ENCODE data around the gene CCDC192. TPM values are rescaled to one million over a fixed set of nuclear protein-coding genes. Genes with fewer than 3 reads are reported as not detected.

CCDC192 gene
- total and polyA plus RNA-seq, 2 of the 4 experiments (the other 2 are of a cell fraction), result not detected

DNA sequence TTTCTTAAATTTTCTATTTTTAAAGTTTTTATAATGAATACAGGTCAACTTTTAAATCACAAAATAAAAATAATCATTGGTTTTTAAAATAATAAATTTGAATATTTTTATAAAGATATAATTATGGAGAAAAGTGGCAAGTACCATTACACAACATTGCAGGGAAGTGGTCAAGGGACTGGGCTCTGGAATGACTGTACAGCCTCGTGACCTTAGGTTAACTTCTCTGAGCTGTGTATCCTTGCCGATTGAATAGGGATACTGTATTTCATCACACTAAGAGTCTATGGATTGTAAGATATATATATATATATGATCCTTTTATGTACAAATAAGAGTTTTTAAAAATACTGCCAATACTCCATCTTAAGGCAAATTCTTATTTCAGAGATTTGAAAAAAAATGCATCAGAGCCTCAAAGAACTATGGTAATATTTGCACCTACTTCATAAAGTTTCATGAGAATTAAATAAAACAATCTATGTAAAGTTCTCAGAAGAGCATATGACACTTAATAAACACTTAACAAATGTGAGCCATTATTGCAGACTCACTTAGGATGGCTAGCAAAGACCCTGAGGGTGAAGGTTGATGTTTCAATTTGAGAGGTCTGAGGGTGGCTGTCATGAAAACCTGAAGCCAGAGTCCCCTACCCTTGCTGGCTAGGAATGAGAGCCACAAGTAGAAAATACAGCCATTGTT is 136.5 kb downstream of the CCDC192 start:
- TF ChIP-seq RCOR1 (IDR thresholded peaks at IDR 0.05; ENCODE audit: insufficient replicate concordance, low read length), result no peak
- TF ChIP-seq, protein P1, sequence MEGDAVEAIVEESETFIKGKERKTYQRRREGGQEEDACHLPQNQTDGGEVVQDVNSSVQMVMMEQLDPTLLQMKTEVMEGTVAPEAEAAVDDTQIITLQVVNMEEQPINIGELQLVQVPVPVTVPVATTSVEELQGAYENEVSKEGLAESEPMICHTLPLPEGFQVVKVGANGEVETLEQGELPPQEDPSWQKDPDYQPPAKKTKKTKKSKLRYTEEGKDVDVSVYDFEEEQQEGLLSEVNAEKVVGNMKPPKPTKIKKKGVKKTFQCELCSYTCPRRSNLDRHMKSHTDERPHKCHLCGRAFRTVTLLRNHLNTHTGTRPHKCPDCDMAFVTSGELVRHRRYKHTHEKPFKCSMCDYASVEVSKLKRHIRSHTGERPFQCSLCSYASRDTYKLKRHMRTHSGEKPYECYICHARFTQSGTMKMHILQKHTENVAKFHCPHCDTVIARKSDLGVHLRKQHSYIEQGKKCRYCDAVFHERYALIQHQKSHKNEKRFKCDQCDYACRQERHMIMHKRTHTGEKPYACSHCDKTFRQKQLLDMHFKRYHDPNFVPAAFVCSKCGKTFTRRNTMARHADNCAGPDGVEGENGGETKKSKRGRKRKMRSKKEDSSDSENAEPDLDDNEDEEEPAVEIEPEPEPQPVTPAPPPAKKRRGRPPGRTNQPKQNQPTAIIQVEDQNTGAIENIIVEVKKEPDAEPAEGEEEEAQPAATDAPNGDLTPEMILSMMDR (conservative IDR thresholded peaks at IDR 0.05; ENCODE audit: low read depth, low read length), result no peak
- no peak for TF ChIP-seq SMC3 (IDR thresholded peaks at IDR 0.05; ENCODE audit: low read depth, low read length)
- no peak for TF ChIP-seq RAD21 (IDR thresholded peaks at IDR 0.05; ENCODE audit: low read length)
- no peak for TF ChIP-seq BHLHE40 (IDR thresholded peaks at IDR 0.05; ENCODE audit: low read depth, low read length)
- no peak for TF ChIP-seq ELK1 (IDR thresholded peaks at IDR 0.05; ENCODE audit: borderline replicate concordance, low read depth, low read length)
- TF ChIP-seq POLR2A (IDR thresholded peaks at IDR 0.05; ENCODE audit: low read depth, low read length), result no peak
- no peak for TF ChIP-seq MXI1 (IDR thresholded peaks at IDR 0.05; ENCODE audit: borderline replicate concordance, low read depth, low read length)
- in situ Hi-C loops (cut with MboI; ENCODE audit: low sequenced_read_pairs), result no loop called here
- no TSS peak for BruUV-seq (replicated peaks)

More for the DNA sequence above, 136.5 kb downstream of the CCDC192 start:
- no peak overlapping the region for H2AFZ ChIP-seq (replicated peaks; ENCODE audit: low read length, poor library complexity)
- dilution Hi-C loops (cut with HindIII; ENCODE audit: low sequenced_read_pairs, unreplicated experiment) (no loop called here), intact Hi-C loops (cut with micrococcal nuclease) (no loop called here)
- no peak overlapping the region for H3K4ac ChIP-seq (ENCODE audit: low read depth, low read length)
- H3K79me1 ChIP-seq (ENCODE audit: low read depth in 1 of 2, low read length in 2 of 2), result no peaks in the 10 kb centered on the region
- no peak overlapping the region for H4K5ac ChIP-seq (ENCODE audit: low read depth, low read length)
- no peaks in the 10 kb centered on the region for H4K20me1 ChIP-seq (ENCODE audit: insufficient read depth, low read length)
- WGBS, 2 experiments (ENCODE audit: extremely low coverage in 2 of 2, insufficient read length in 1 of 2), result no CpG with 5 or more reads among the region's 2 CpGs
- DNase-seq, result no peak
- H3K56ac ChIP-seq (ENCODE audit: extremely low read depth, insufficient read depth, low read length), result no peak overlapping the region
- no peak overlapping the region for H4K8ac ChIP-seq (ENCODE audit: low read depth in 2 of 2, low read length in 2 of 2)
- H2BK5ac ChIP-seq (ENCODE audit: low read depth, low read length, poor library complexity, severe bottlenecking), result no peak overlapping the region
- no peak overlapping the region for H3K4me2 ChIP-seq (ENCODE audit: low read depth, low read length)
- H2AK9ac ChIP-seq (replicated peaks; ENCODE audit: low read depth, low read length, poor library complexity), result no peak overlapping the region
- peaks cover 3% of the 10 kb centered on the region; the same call in 1 of the 2 replicates for H3K9me1 ChIP-seq (ENCODE audit: insufficient read depth, low read length)
- H2AK5ac ChIP-seq (ENCODE audit: low read depth, low read length), result no peak overlapping the region
- H2BK20ac ChIP-seq (ENCODE audit: low read depth, low read length), result no peak overlapping the region
- no peak overlapping the region for H3K27ac ChIP-seq (ENCODE audit: insufficient read depth, low read length)
- no peak overlapping the region for H2BK120ac ChIP-seq (ENCODE audit: low read depth, low read length)
- H4K91ac ChIP-seq (ENCODE audit: insufficient read depth, low read depth, low read length), result no peak overlapping the region
- H3K36me3 ChIP-seq (ENCODE audit: control insufficient read depth, insufficient read depth, low read length), result no peaks in the 10 kb centered on the region
- H3K4me1 ChIP-seq (ENCODE audit: control insufficient read depth, insufficient read depth, low read length), result peaks cover 5% of the 10 kb centered on the region
- H3K18ac ChIP-seq (ENCODE audit: low read depth, low read length), result no peak overlapping the region
- ChIA-PET CTCF (interaction anchor here (0.6 kb wide), 1 partner anchor 153 kb away, joined by 3 read pairs; no protein-coding TSS in a partner anchor), POLR2A (ENCODE audit: unreplicated experiment) (no interaction called here)
- no peak overlapping the region for H3K9ac ChIP-seq (ENCODE audit: low read depth, low read length)
- H3K14ac ChIP-seq (replicated peaks; ENCODE audit: low read depth, low read length), result no peak overlapping the region
- ATAC-seq (ENCODE audit: low read depth), result no peak
- no peaks in the 10 kb centered on the region for H3K27me3 ChIP-seq (ENCODE audit: control insufficient read depth, insufficient read depth, low read length)
- no peaks in the 10 kb centered on the region for H3K9me3 ChIP-seq (ENCODE audit: control insufficient read depth, insufficient read depth, low read length)
- H3K4me3 ChIP-seq (ENCODE audit: insufficient read depth, low read depth, low read length), result no peak overlapping the region
- no peak overlapping the region for H2BK15ac ChIP-seq (ENCODE audit: low read depth, low read length)
- no peak overlapping the region; the same call in 1 of the 2 replicates for H3K23ac ChIP-seq (ENCODE audit: low read depth, low read length)

Measured in IMR-90 (cell line).